ENCODE data around the gene IVL. TPM values are rescaled to one million over a fixed set of nuclear protein-coding genes. Genes with fewer than 3 reads are reported as not detected.

Gene IVL, protein sequence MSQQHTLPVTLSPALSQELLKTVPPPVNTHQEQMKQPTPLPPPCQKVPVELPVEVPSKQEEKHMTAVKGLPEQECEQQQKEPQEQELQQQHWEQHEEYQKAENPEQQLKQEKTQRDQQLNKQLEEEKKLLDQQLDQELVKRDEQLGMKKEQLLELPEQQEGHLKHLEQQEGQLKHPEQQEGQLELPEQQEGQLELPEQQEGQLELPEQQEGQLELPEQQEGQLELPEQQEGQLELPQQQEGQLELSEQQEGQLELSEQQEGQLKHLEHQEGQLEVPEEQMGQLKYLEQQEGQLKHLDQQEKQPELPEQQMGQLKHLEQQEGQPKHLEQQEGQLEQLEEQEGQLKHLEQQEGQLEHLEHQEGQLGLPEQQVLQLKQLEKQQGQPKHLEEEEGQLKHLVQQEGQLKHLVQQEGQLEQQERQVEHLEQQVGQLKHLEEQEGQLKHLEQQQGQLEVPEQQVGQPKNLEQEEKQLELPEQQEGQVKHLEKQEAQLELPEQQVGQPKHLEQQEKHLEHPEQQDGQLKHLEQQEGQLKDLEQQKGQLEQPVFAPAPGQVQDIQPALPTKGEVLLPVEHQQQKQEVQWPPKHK
- not detected for total RNA-seq (2021; ENCODE audit: unreplicated experiment)
- polyA plus RNA-seq (2012; ENCODE audit: insufficient read length) = not detected
- Bru-seq, nascent RNA = percentile 14 among the genes with signal in this experiment
- BruChase-seq, experiment 1, labeled RNA remaining after a 2-hour chase = not detected
- BruChase-seq, experiment 2, labeled RNA remaining after a 6-hour chase = not detected
- long read RNA-seq = 0 reads

DNA sequence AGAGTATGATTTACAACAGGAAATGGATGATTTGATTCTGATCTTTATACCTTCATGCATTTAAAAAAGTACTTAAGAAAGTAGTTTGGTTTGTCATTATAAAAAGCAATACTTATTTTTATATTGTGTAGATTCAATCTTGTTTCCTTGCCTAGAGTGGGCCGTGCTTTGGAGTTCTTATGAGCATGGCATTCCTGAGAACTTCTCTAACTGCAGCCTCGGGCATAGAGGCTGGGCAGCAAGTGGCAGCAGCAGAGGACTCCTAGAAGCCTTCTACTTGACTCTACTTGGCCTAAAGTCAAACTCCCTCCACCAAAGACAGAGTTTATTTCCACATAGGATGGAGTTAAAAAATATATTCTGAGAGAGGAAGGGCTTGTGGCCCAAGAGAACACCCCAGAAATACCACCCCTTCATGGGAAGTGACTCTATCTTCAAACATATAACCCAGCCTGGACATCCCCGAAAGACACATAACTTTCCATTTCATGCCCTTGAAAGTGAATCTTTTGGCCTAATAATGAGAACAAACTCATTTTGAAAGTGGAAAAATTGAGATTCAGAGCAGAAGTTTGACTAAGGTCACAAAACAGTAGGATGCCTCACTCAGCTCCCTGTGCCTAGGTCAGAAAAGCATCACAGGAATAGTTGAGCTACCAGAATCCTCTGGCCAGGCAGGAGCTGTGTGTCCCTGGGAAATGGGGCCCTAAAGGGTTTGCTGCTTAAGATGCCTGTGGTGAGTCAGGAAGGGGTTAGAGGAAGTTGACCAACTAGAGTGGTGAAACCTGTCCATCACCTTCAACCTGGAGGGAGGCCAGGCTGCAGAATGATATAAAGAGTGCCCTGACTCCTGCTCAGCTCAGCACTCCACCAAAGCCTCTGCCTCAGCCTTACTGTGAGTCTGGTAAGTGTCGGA lies at the start of gene IVL:
TSS of gene IVL (plus strand) at position 861 of the 916 bp plus-strand sequence. CDS start 1,252 bp downstream, outside the sequence.
- intact Hi-C loops (cut with micrococcal nuclease; ENCODE audit: unreplicated experiment) = no loop called here
- H3K27me3 ChIP-seq (ENCODE audit: control insufficient read depth, insufficient read depth, low read length) = peaks cover 4% of the 10 kb centered on the region
- no TSS peak for BruUV-seq (replicated peaks)
- in situ Hi-C loops (cut with HindIII; ENCODE audit: low pct_unique_long_range_greater_than_20kb, low sequenced_read_pairs) = no loop called here
- no peak within 1 kb of the TSS for H3K4me3 ChIP-seq (ENCODE audit: low read depth in 2 of 2, low read length in 2 of 2)
- TF ChIP-seq TCF7L2 (IDR thresholded peaks at IDR 0.05; ENCODE audit: low read depth, low read length) = no peak
- no peak for TF ChIP-seq POLR2AphosphoS5 (IDR thresholded peaks at IDR 0.05; ENCODE audit: low read depth, low read length)
- TF ChIP-seq, protein P1, sequence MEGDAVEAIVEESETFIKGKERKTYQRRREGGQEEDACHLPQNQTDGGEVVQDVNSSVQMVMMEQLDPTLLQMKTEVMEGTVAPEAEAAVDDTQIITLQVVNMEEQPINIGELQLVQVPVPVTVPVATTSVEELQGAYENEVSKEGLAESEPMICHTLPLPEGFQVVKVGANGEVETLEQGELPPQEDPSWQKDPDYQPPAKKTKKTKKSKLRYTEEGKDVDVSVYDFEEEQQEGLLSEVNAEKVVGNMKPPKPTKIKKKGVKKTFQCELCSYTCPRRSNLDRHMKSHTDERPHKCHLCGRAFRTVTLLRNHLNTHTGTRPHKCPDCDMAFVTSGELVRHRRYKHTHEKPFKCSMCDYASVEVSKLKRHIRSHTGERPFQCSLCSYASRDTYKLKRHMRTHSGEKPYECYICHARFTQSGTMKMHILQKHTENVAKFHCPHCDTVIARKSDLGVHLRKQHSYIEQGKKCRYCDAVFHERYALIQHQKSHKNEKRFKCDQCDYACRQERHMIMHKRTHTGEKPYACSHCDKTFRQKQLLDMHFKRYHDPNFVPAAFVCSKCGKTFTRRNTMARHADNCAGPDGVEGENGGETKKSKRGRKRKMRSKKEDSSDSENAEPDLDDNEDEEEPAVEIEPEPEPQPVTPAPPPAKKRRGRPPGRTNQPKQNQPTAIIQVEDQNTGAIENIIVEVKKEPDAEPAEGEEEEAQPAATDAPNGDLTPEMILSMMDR (IDR thresholded peaks at IDR 0.05) = no peak
- TF ChIP-seq, protein P2, sequence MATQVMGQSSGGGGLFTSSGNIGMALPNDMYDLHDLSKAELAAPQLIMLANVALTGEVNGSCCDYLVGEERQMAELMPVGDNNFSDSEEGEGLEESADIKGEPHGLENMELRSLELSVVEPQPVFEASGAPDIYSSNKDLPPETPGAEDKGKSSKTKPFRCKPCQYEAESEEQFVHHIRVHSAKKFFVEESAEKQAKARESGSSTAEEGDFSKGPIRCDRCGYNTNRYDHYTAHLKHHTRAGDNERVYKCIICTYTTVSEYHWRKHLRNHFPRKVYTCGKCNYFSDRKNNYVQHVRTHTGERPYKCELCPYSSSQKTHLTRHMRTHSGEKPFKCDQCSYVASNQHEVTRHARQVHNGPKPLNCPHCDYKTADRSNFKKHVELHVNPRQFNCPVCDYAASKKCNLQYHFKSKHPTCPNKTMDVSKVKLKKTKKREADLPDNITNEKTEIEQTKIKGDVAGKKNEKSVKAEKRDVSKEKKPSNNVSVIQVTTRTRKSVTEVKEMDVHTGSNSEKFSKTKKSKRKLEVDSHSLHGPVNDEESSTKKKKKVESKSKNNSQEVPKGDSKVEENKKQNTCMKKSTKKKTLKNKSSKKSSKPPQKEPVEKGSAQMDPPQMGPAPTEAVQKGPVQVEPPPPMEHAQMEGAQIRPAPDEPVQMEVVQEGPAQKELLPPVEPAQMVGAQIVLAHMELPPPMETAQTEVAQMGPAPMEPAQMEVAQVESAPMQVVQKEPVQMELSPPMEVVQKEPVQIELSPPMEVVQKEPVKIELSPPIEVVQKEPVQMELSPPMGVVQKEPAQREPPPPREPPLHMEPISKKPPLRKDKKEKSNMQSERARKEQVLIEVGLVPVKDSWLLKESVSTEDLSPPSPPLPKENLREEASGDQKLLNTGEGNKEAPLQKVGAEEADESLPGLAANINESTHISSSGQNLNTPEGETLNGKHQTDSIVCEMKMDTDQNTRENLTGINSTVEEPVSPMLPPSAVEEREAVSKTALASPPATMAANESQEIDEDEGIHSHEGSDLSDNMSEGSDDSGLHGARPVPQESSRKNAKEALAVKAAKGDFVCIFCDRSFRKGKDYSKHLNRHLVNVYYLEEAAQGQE (IDR thresholded peaks at IDR 0.05; ENCODE audit: insufficient read depth in 1 of 2, low read depth in 2 of 2, low read length in 1 of 2) = no peak
- TF ChIP-seq SIN3A (IDR thresholded peaks at IDR 0.05; ENCODE audit: borderline replicate concordance, insufficient read depth, low read depth, low read length) = no peak
- no peaks in the 10 kb centered on the region for H3K36me3 ChIP-seq (ENCODE audit: control insufficient read depth, insufficient read depth, low read length)
- H3K27ac ChIP-seq (ENCODE audit: low read length) = no peak within 1 kb of the TSS
- CTCF ChIA-PET = no interaction called here
- POLR2A ChIA-PET = no interaction called here
- ATAC-seq (no peak), DNase-seq (ENCODE audit: low read depth, low spot score) (no peak)
- H3K4me1 ChIP-seq (ENCODE audit: control insufficient read depth, insufficient read depth, low read length) = no peaks in the 10 kb centered on the region
- H3K9me3 ChIP-seq (ENCODE audit: control insufficient read depth, insufficient read depth, low read depth, low read length) = no peaks in the 10 kb centered on the region

DNA sequence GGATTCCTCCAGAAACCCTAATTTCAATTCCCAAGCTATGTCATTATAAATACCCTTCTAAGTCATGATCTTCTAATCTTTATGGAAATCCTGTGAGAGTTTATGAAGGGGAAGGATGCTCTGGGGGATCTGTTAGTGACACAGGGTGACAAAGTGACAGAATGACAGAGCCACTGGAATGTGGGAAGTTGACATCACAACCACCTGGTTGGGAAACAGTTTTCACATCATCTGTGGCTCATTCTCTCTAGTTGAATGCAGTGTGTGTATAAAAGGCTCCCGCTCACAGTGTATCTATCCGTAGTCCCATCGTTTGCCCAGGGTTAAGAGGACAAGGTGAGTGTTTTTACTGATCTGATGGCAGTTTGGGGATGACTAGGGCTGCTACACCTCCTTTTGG lies 48.6 kb upstream of the IVL start, which contains the start of gene LCE7A:
TSS of gene LCE7A (plus strand) at position 301 of the 400 bp plus-strand sequence. CDS start 702 bp downstream, outside the sequence.
- H3K27me3 ChIP-seq (ENCODE audit: control insufficient read depth, insufficient read depth, low read length) = peaks cover 2% of the 10 kb centered on the region; the same call in 1 of the 2 replicates
- TF ChIP-seq POLR2AphosphoS5 (IDR thresholded peaks at IDR 0.05; ENCODE audit: low read depth, low read length) (no peak), SIN3A (IDR thresholded peaks at IDR 0.05; ENCODE audit: borderline replicate concordance, insufficient read depth, low read depth, low read length) (no peak)
- TF ChIP-seq, protein P1 (IDR thresholded peaks at IDR 0.05) = no peak
- CTCF ChIA-PET = interaction anchor here (0.6 kb wide), 1 partner anchor 59 kb away, joined by 9 read pairs; no protein-coding TSS in a partner anchor
- intact Hi-C loops (cut with micrococcal nuclease; ENCODE audit: unreplicated experiment) (no loop called here), in situ Hi-C loops (cut with HindIII; ENCODE audit: low pct_unique_long_range_greater_than_20kb, low sequenced_read_pairs) (no loop called here)
- H3K27ac ChIP-seq (ENCODE audit: low read length) = no peak within 1 kb of the TSS
- H3K4me1 ChIP-seq (ENCODE audit: control insufficient read depth, insufficient read depth, low read length) = no peaks in the 10 kb centered on the region
- H3K9me3 ChIP-seq (ENCODE audit: control insufficient read depth, insufficient read depth, low read depth, low read length) = no peaks in the 10 kb centered on the region
- BruUV-seq (replicated peaks) = no TSS peak
- H3K4me3 ChIP-seq (ENCODE audit: low read depth in 2 of 2, low read length in 2 of 2) = no peak within 1 kb of the TSS
- no peak for DNase-seq (ENCODE audit: low read depth, low spot score)
- no peak for ATAC-seq
- POLR2A ChIA-PET = no interaction called here
- H3K36me3 ChIP-seq (ENCODE audit: control insufficient read depth, insufficient read depth, low read length) = no peaks in the 10 kb centered on the region

Measured in Panc1 (cell line).